WERI-Rb-1 (cell line): ENCODE data around the gene GFRA1.

ENCODE experiments used
- DNase-seq: peaks from one replicate; pipeline ENCODE4 v3.0.0-alpha.2; 2020
- H3K27ac ChIP-seq: fragments of 250-450 bp; sonication (Bioruptor Pico); 2 replicates; pipeline ENCODE4 v1.5.1; 2020; ENCODE audit warnings: mild to moderate bottlenecking, moderate library complexity
- H3K27me3 ChIP-seq: fragments of 250-450 bp; sonication (Bioruptor Pico); 2 replicates; pipeline ENCODE4 v1.5.1; 2021; ENCODE audit warnings: mild to moderate bottlenecking, low read depth, moderate library complexity; ENCODE audit not compliant: insufficient read depth, severe bottlenecking
- H3K36me3 ChIP-seq: fragments of 250-450 bp; sonication (Bioruptor Pico); 2 replicates; pipeline ENCODE4 v1.5.1; 2020; ENCODE audit warnings: mild to moderate bottlenecking, moderate library complexity
- H3K4me3 ChIP-seq: 2 replicates; pipeline ENCODE4 v1.5.1; 2011; ENCODE audit warnings: low read depth, mild to moderate bottlenecking, control low read depth, low read length
- H3K9me3 ChIP-seq: fragments of 250-450 bp; sonication (Bioruptor Pico); 2 replicates; pipeline ENCODE4 v1.5.1; 2021; ENCODE audit warnings: mild to moderate bottlenecking, moderate library complexity; ENCODE audit not compliant: severe bottlenecking
- CTCF ChIP-seq: IDR thresholded peaks from 2 replicates; pipeline ENCODE4 v1.5.1; 2011; ENCODE audit warnings: low read depth, mild to moderate bottlenecking, control low read depth, inconsistent platforms, low read length

The GFRA1 gene

GRCh38 chr10:116143673-116144222 lies 129.3 kb downstream of the GFRA1 start:
- Histone ChIP-seq H3K36me3 (no peaks in the 10 kb centered on the region), H3K27me3 (no peaks in the 10 kb centered on the region), H3K9me3 (no peaks in the 10 kb centered on the region), H3K27ac (no peak overlapping the region), H3K4me3 (no peak overlapping the region)
- DNase-seq, result no peak
- TF ChIP-seq CTCF, result no peak

GRCh38 chr10:116141855-116142254 lies 131.2 kb downstream of the GFRA1 start:
- H3K4me3 ChIP-seq, result no peak overlapping the region
- H3K36me3 ChIP-seq, result no peaks in the 10 kb centered on the region
- H3K9me3 ChIP-seq, result no peaks in the 10 kb centered on the region
- H3K27me3 ChIP-seq, result no peaks in the 10 kb centered on the region
- TF ChIP-seq CTCF, result no peak
- DNase-seq, result no peak
- no peak overlapping the region for H3K27ac ChIP-seq

GRCh38 chr10:116141246-116141645 lies 131.8 kb downstream of the GFRA1 start:
- no peak overlapping the region for H3K27ac ChIP-seq
- TF ChIP-seq CTCF, result no peak
- H3K27me3 ChIP-seq, result no peaks in the 10 kb centered on the region
- H3K36me3 ChIP-seq, result no peaks in the 10 kb centered on the region
- H3K9me3 ChIP-seq, result no peaks in the 10 kb centered on the region
- no peak for DNase-seq
- H3K4me3 ChIP-seq, result no peak overlapping the region

- TF ChIP-seq CTCF, result no peak
- H3K36me3 ChIP-seq, result no peaks in the 10 kb centered on the region
- DNase-seq, result no peak
- no peak overlapping the region for H3K4me3 ChIP-seq
- no peaks in the 10 kb centered on the region for H3K27me3 ChIP-seq
- no peaks in the 10 kb centered on the region for H3K9me3 ChIP-seq
- no peak overlapping the region for H3K27ac ChIP-seq
Observed at GRCh38 chr10:116139886-116140285, 133.1 kb downstream of the GFRA1 start.

GRCh38 chr10:116138897-116139296 lies 134.1 kb downstream of the GFRA1 start:
- TF ChIP-seq CTCF, result no peak
- no peak overlapping the region for H3K4me3 ChIP-seq
- DNase-seq, result no peak
- no peaks in the 10 kb centered on the region for H3K9me3 ChIP-seq
- no peak overlapping the region for H3K27ac ChIP-seq
- H3K36me3 ChIP-seq, result no peaks in the 10 kb centered on the region
- no peaks in the 10 kb centered on the region for H3K27me3 ChIP-seq

GRCh38 chr10:116136261-116136660 lies 136.7 kb downstream of the GFRA1 start:
- no peaks in the 10 kb centered on the region for H3K27me3 ChIP-seq
- no peak for TF ChIP-seq CTCF
- H3K9me3 ChIP-seq, result no peaks in the 10 kb centered on the region
- no peak overlapping the region for H3K4me3 ChIP-seq
- DNase-seq, result no peak
- no peaks in the 10 kb centered on the region for H3K36me3 ChIP-seq
- H3K27ac ChIP-seq, result no peak overlapping the region
